ENCODE data around the gene INPP4B. TPM values are rescaled to one million over a fixed set of nuclear protein-coding genes. Genes with fewer than 3 reads are reported as not detected.
"Not testable (repeated sequence)": the region's sequence is repeated elsewhere in the genome, so short reads cannot be mapped to it uniquely, and the experiment has no call there.

INPP4B gene
- total RNA-seq, 2 experiments from 2014 or later, result 23.5 to 29.7 TPM

DNA sequence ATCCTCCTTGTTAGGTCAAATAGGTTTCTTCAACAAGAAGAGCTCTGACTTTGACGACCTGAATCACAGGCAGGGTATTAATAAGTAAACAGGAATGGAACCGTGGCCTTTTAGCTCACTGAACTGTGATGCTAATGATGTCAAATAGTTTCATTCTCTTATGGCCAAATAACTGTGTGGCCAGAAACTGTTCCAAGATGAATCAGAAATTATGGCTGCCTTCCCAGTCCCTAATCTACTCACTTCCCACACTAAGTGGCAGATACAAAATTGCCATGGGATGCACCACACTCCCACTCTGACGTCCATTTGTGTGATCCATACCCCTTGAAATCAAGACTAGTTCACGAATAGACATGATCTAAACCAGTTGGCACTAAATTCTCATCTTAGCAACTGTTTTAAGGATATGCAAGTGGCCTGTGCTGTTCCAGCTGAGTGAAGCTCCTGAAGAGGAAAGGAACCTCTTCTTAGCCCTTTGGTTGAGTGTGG, 754.4 kb downstream of the INPP4B start:
- no peak overlapping the region for H3K4me3 Mint-ChIP-seq
- peaks cover 15% of the 10 kb centered on the region for H3K36me3 Mint-ChIP-seq
- no peak for DNase-seq
- no peak overlapping the region for H3K27ac Mint-ChIP-seq
- ATAC-seq, result no peak
- CTCF ChIA-PET, result interaction anchor here (0.6 kb wide), 1 partner anchor 9 kb away, joined by 3 read pairs; no protein-coding TSS in a partner anchor
- no peaks in the 10 kb centered on the region for H3K9me3 Mint-ChIP-seq (ENCODE audit: low read depth)
- no peaks in the 10 kb centered on the region for H3K4me1 Mint-ChIP-seq
- H3K27me3 Mint-ChIP-seq, result no peaks in the 10 kb centered on the region

DNA sequence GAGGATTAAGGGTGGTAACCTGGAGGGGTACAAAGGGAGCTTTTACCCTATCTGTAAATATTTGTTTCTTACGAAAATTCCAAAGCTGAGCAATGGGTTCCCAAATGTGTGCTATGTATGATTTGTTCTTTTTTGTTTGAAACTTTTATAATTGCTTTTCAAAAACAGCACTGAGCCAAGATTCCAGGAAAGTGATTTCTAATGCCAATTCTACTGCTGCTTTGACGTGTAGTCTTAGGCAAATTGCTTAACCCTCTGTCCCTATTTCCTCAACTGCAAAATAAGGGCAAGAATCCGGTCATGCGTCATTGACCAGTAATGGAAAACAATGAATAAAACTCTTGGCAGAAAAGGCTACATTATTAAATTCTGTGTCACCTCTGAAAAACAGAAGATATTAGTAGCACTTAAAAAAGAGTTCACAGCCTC, 755.0 kb downstream of the INPP4B start:
- ATAC-seq (no peak), DNase-seq (no peak)
- Mint-ChIP-seq H3K27ac (no peak overlapping the region), H3K9me3 (ENCODE audit: low read depth) (no peaks in the 10 kb centered on the region), H3K4me1 (no peaks in the 10 kb centered on the region), H3K4me3 (no peak overlapping the region), H3K36me3 (peaks cover 15% of the 10 kb centered on the region), H3K27me3 (no peaks in the 10 kb centered on the region)
- CTCF ChIA-PET, result no interaction called here

DNA sequence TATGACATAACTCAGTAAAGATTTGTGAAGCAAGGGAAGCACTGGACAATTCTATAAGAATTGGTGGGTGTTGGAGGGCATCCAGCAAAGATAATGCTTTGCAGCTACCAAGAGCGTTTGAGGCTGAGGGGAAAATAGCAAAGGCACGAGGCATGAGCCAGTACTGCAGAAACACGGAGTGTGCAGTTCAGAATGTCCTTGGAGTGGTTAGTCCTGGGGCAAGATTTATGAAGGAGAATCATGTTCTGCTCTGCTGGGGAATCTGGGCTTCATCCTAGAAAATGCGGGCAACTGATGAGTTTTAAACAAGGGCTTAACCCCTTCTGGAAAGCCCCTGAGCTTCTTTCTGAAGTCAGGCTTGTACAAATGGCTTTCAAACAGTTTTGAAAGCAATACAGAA, 757.2 kb downstream of the INPP4B start:
- DNase-seq, result no peak
- no peak overlapping the region for H3K27ac Mint-ChIP-seq

DNA sequence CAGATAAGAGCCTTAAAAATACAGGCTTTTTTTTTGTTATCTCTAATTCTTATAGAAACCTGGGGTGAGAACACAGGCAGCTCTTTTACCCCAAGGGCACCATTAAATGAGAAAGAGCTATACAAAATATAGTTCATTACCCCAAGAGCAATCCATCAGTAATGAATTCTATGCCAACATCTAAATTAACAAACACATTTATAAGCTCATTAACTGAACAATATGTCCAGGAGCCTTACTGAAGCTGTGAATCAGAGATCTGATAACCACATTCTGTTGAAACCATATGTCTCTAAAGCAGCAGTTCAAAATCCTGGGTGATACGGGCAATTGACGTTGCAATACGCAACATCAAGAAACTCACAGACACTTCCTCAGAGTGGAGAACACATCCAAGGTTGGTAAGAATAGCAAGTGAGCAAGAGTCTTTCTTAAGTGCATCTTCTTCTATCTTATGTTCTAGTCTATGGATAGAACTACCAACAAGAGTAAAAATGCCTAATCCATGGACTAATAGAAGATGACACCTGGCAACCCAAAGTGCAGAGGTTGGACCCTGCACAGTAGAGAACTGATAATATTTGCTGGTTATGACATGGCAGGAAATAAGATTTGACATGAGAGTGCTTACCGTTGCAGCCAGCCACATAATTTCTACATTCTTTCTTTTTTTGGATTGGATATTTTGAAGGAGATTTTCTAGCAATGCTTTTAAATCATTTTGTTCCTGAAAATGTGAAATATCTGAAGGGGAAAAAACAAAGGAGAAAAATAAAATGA, 760.4 kb downstream of the INPP4B start:
- Mint-ChIP-seq H3K4me1 (no peaks in the 10 kb centered on the region), H3K27ac (no peak overlapping the region), H3K4me3 (no peak overlapping the region), H3K36me3 (peaks cover 12% of the 10 kb centered on the region), H3K27me3 (no peaks in the 10 kb centered on the region), H3K9me3 (ENCODE audit: low read depth) (no peaks in the 10 kb centered on the region)
- DNase-seq, result no peak
- no peak for ATAC-seq
- CTCF ChIA-PET, result no interaction called here

More for the DNA sequence above, 757.2 kb downstream of the INPP4B start:
- Mint-ChIP-seq H3K9me3 (ENCODE audit: low read depth) (no peaks in the 10 kb centered on the region), H3K36me3 (peaks cover 12% of the 10 kb centered on the region), H3K4me3 (no peak overlapping the region), H3K27me3 (no peaks in the 10 kb centered on the region), H3K4me1 (no peaks in the 10 kb centered on the region)
- no peak for ATAC-seq
- CTCF ChIA-PET, result no interaction called here

DNA sequence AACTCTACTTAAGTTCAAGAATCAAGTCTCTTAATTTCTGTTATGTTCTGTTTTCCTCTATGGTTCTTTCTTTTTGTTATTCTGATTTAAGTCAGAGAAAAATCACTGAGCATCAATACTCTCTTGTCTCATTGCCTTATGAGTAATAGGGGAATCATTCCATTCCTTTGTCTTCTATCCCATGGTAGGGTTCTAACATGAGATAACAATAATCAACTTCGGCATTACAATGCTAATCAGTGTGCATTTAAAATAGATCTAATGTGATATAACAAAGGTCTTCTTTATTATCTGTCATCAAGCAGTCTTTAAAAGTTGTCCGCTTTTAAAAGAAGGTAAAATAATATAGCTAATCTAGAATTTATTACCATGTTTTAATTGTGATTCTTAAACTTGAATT, 762.8 kb downstream of the INPP4B start:
- H3K27me3 Mint-ChIP-seq, result no peaks in the 10 kb centered on the region
- no peak for ATAC-seq
- CTCF ChIA-PET, result no interaction called here
- DNase-seq, result no peak
- no peak overlapping the region for H3K4me3 Mint-ChIP-seq
- no peaks in the 10 kb centered on the region for H3K9me3 Mint-ChIP-seq (ENCODE audit: low read depth)
- no peaks in the 10 kb centered on the region for H3K4me1 Mint-ChIP-seq
- peaks cover 14% of the 10 kb centered on the region for H3K36me3 Mint-ChIP-seq
- no peak overlapping the region for H3K27ac Mint-ChIP-seq

DNA sequence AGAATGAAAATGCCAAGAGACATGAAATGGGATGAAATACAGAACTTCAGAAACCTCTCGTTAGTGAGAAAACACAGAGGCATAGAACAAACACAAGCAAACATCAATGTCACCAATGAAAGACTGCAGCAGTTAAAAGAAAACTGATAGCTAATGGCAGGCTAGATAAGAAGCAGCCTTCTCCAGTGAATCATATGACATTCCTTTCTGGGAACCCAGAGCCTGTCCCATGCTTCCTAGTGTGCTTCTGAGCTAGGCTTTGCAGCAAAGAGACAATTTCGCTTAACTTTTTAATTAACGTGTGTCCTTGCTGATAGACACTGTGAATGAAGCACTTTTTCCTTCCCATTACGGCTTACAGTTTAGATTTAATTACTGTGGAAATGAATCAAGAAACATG, 765.1 kb downstream of the INPP4B start:
- no peak overlapping the region for H3K4me3 Mint-ChIP-seq
- no peak overlapping the region for H3K27ac Mint-ChIP-seq
- no peak for ATAC-seq
- H3K9me3 Mint-ChIP-seq (ENCODE audit: low read depth), result no peaks in the 10 kb centered on the region
- CTCF ChIA-PET, result no interaction called here
- DNase-seq, result no peak
- H3K36me3 Mint-ChIP-seq, result peaks cover 12% of the 10 kb centered on the region
- no peaks in the 10 kb centered on the region for H3K4me1 Mint-ChIP-seq
- no peaks in the 10 kb centered on the region for H3K27me3 Mint-ChIP-seq

DNA sequence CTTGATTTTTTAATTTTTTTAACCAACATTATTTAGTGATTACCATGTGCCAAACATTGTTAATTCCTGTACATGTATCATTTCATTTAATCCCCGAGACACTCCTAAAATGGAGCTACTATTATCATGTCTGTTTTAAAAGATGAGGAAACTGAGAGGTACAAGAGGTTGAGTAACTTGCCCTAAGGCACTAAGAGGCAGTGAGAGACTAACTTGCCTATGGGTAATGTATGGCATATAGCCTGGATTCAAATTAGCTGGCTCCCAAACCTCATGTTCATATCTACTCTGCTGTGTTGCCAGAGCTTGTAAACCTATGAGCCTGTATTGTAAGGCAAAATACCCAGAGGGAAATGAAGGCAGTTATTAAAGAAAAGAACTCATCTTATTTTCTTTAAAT, 766.1 kb downstream of the INPP4B start:
- DNase-seq (no peak), ATAC-seq (no peak)
- CTCF ChIA-PET, result no interaction called here
- no peaks in the 10 kb centered on the region for H3K9me3 Mint-ChIP-seq (ENCODE audit: low read depth)
- no peaks in the 10 kb centered on the region for H3K4me1 Mint-ChIP-seq
- H3K27me3 Mint-ChIP-seq, result no peaks in the 10 kb centered on the region
- peaks cover 8% of the 10 kb centered on the region for H3K36me3 Mint-ChIP-seq
- H3K4me3 Mint-ChIP-seq, result no peak overlapping the region
- no peak overlapping the region for H3K27ac Mint-ChIP-seq

DNA sequence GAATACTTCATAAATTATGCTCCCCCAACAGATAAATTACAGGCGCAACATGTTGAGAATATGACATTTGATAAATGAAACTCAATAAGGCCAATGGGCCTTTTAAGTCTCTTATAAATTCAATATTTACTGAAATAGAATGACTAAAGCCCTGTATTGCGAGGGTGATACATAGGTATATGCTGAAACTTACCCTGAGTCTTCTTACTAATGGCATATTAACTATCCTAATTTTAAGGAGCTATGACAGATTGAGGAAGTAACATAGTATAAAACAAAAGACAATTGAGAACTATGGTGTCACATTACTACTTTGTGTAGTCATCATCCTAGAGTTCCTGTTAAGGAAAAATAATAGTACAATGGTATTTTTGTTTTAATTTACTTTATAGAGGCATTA, 769.1 kb downstream of the INPP4B start:
- Mint-ChIP-seq H3K4me1 (no peaks in the 10 kb centered on the region), H3K27me3 (no peaks in the 10 kb centered on the region), H3K27ac (no peak overlapping the region), H3K9me3 (ENCODE audit: low read depth) (no peaks in the 10 kb centered on the region), H3K4me3 (no peak overlapping the region), H3K36me3 (peaks cover 6% of the 10 kb centered on the region)
- DNase-seq, result no peak
- no peak for ATAC-seq
- CTCF ChIA-PET, result no interaction called here

DNA sequence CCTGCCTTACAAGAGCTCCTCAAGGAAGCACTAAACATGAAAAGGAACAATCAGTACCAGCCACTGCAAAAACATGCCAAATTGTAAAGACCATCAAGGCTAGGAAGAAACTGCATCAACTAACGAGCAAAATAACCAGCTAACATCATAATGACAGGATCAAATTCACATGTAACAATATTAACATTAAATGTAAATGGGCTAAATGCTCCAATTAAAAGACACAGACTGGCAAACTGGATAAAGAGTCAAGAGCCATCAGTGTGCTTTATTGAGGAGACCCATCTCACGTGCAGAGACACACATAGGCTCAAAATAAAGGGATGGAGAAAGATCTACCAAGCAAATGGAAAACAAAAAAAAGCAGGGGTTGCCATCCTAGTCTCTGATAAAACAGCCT, 777.8 kb downstream of the INPP4B start:
- H3K9me3 Mint-ChIP-seq (ENCODE audit: low read depth); ATAC-seq; H3K27me3 Mint-ChIP-seq; DNase-seq; H3K4me3 Mint-ChIP-seq; H3K27ac Mint-ChIP-seq; H3K4me1 Mint-ChIP-seq; CTCF ChIA-PET: not testable (repeated sequence)
- H3K36me3 Mint-ChIP-seq, result peaks cover 46% of the 10 kb centered on the region

DNA sequence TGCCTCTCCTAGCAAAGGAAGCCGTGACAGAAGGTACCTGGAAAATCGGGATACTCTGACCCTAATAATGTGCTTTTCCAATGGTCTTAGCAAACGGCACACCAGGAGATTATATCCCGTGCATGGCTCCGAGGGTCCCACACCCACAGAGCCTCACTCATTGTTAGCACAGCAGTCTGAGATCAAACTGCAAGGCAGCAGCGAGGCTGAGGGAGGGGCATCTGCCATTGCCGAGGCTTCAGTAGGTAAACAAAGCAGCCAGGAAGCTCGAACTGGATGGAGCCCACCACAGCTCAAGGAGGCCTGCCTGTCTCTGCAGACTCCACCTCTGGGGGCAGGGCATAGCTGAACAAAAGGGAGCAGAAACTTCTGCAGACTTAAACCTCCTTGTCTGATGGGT, 779.5 kb downstream of the INPP4B start:
- ATAC-seq; H3K4me3 Mint-ChIP-seq; H3K27me3 Mint-ChIP-seq; H3K27ac Mint-ChIP-seq; DNase-seq; CTCF ChIA-PET; H3K4me1 Mint-ChIP-seq; H3K9me3 Mint-ChIP-seq (ENCODE audit: low read depth): not testable (repeated sequence)
- peaks cover 48% of the 10 kb centered on the region for H3K36me3 Mint-ChIP-seq

DNA sequence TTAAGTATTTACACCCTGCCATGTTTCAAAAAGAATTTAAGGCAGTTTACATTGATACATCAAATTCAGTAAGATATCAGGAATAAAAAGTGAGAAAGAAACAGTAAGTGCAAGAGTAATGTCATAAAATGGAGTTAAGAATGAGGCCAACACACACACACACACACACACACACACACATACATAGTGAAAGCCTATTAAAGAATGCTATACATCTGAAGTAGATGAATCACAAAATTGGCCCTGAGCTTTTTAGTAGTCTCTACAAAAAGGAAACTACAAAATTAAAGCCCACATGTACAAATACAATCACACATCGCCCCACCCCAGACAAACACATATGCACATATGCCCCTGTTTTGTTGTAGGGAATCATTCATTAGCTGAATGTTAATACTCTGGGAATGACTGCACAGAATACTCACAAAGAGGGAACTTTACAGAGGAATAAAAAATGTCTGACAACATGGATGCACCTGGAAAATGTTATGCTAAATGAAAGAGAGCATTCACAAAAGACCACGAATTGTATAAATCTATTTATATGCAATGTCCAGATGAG, 780.9 kb downstream of the INPP4B start:
- H3K4me3 Mint-ChIP-seq, result no peak overlapping the region
- no peak for DNase-seq
- no peak overlapping the region for H3K27ac Mint-ChIP-seq
- CTCF ChIA-PET, result no interaction called here
- no peak for ATAC-seq
- no peaks in the 10 kb centered on the region for H3K4me1 Mint-ChIP-seq
- H3K9me3 Mint-ChIP-seq (ENCODE audit: low read depth), result peaks cover 3% of the 10 kb centered on the region
- H3K27me3 Mint-ChIP-seq, result no peaks in the 10 kb centered on the region
- H3K36me3 Mint-ChIP-seq, result peaks cover 41% of the 10 kb centered on the region

DNA sequence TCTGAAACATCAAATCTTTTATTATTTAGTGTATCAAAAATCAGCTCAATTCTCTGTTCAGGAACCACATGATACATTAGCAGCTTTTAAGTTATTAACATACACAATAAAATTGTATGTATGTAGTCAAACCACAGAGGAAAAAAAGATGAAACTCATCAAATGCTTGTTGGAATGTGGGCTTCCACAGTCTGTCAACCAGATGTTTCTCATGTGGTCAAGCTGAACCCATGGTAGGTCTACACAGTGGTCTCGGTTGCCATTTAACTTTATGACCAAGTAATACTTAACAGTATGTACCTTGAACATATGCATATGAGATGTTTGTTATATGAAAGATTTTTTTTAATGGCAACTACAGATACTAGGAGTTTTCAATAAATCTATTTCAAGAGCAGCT, 781.9 kb downstream of the INPP4B start:
- DNase-seq (no peak), ATAC-seq (no peak)
- Mint-ChIP-seq H3K36me3 (peaks cover 31% of the 10 kb centered on the region), H3K9me3 (ENCODE audit: low read depth) (peaks cover 1% of the 10 kb centered on the region), H3K4me3 (no peak overlapping the region), H3K4me1 (no peaks in the 10 kb centered on the region), H3K27me3 (no peaks in the 10 kb centered on the region), H3K27ac (no peak overlapping the region)
- CTCF ChIA-PET, result no interaction called here

DNA sequence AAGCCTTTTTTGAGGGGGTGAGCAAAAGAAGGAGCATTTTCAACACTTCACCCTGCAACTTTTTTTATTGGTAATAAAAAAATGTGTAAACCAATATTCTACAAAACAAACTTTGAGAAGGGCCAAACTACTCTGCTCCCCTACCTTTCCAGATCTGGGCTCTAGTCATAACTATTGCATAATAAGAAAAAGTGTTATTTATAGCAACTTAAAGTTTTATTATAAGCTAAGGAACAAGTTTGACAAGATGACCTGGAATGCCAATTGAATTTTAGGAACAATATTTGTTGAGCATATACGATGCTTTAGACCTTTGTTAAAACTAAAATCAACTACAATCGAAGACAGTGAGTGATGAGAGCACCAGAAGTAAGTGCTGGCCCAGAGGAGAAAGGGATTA, 800.1 kb downstream of the INPP4B start:
- ATAC-seq (no peak), DNase-seq (no peak)
- Mint-ChIP-seq H3K4me1 (peaks cover 8% of the 10 kb centered on the region), H3K4me3 (no peak overlapping the region), H3K9me3 (ENCODE audit: low read depth) (no peaks in the 10 kb centered on the region), H3K27ac (no peak overlapping the region), H3K36me3 (no peaks in the 10 kb centered on the region), H3K27me3 (no peaks in the 10 kb centered on the region)
- CTCF ChIA-PET, result no interaction called here

DNA sequence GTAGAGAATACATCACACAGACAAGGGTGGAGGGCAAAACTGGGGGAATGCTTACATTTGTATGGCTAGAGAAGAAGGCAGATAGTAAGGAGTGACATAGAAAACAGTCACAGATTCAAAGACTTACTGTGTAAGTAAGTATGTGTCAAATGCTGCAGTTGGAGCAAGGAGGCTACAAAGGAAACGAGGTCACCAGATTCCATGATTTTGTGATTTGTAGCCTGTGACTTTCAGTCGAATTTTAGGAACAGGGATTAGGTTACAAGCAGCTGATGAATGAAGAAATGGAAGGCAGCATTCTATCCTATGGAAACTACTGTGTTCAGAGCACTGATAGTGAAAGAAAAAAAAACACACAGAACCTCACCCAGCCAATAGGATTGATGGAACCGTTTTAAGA, 801.8 kb downstream of the INPP4B start:
- CTCF ChIA-PET, result no interaction called here
- H3K27ac Mint-ChIP-seq, result no peak overlapping the region
- no peaks in the 10 kb centered on the region for H3K36me3 Mint-ChIP-seq
- no peaks in the 10 kb centered on the region for H3K27me3 Mint-ChIP-seq
- no peak overlapping the region for H3K4me3 Mint-ChIP-seq
- H3K4me1 Mint-ChIP-seq, result peaks cover 8% of the 10 kb centered on the region
- DNase-seq (no peak), ATAC-seq (no peak)
- no peaks in the 10 kb centered on the region for H3K9me3 Mint-ChIP-seq (ENCODE audit: low read depth)

Data from activated CD8-positive, alpha-beta memory T cell treated with anti-CD3 and anti-CD28 coated beads, Interleukin-2, amount 10 ng/mL, durations not matched to agents 7 days and 5 days (primary cell).